Activated CD8-positive, alpha-beta T cell treated with anti-CD3 and anti-CD28 coated beads for 36 hours (primary cell): ENCODE measurements around the gene MAIP1. TPM values are rescaled to one million over a fixed set of nuclear protein-coding genes. Genes with fewer than 3 reads are reported as not detected.
A peak's percentile ranks its signal among the peaks of the same experiment; 100 is the strongest.

Experiments used
- ATAC-seq: fragments of 200-7000 bp; cut with Tn5 transposase; one replicate; pipeline ENCODE4 v1.10.0; 2021; ENCODE audit warnings: mild to moderate bottlenecking, moderate library complexity
- CTCF ChIA-PET: fragments of 350-600 bp; sonication (Branson Sonifier 250); formaldehyde crosslinking; loops from one replicate; lab custom pipeline; 2021; ENCODE audit warnings: antibody characterized with exemption; lab: Charles Lee
- POLR2A ChIA-PET: fragments of 350-600 bp; sonication (Branson Sonifier 250); formaldehyde crosslinking; loops from one replicate; lab custom pipeline; 2021; ENCODE audit warnings: antibody characterized with exemption; lab: Charles Lee
- DNase-seq: peaks from one replicate; pipeline ENCODE4 v3.0.0-alpha.2; 2020
- H3K27ac Mint-ChIP-seq: one replicate; pipeline ENCODE4 v1.8.0; 2021; ENCODE audit warnings: mild to moderate bottlenecking, mixed read lengths
- H3K27me3 Mint-ChIP-seq: one replicate; pipeline ENCODE4 v1.8.0; 2021; ENCODE audit warnings: mixed read lengths
- H3K36me3 Mint-ChIP-seq: one replicate; pipeline ENCODE4 v1.8.0; 2021; ENCODE audit warnings: low read depth, mixed read lengths
- H3K4me1 Mint-ChIP-seq: one replicate; pipeline ENCODE4 v1.8.0; 2021; ENCODE audit warnings: low read depth, mixed read lengths
- H3K4me3 Mint-ChIP-seq: one replicate; pipeline ENCODE4 v1.8.0; 2021; ENCODE audit warnings: mild to moderate bottlenecking, moderate library complexity, mixed read lengths
- H3K9me3 Mint-ChIP-seq: one replicate; pipeline ENCODE4 v1.8.0; 2021; ENCODE audit warnings: mixed read lengths
- intact Hi-C: fragments of 100-400 bp; cut with micrococcal nuclease; formaldehyde crosslinking; loops from one replicate; pipeline ENCODE4 v1.10.0; 2022
- total RNA-seq, 2 experiments: library from RNA; stranded (reverse); gene quantifications; one replicate each; pipeline ENCODE4 v1.2.3, GENCODE V29; 2021
- TF ChIP-seq, protein P1 (sequence below): fragments of 200-600 bp; IDR thresholded peaks from one replicate; pipeline ENCODE4 v1.8.0; 2022; ENCODE audit warnings: antibody characterized with exemption, mild to moderate bottlenecking

MAIP1 gene
- total RNA-seq, 2 experiments from 2014 or later: 31.9 to 32.3 TPM

DNA sequence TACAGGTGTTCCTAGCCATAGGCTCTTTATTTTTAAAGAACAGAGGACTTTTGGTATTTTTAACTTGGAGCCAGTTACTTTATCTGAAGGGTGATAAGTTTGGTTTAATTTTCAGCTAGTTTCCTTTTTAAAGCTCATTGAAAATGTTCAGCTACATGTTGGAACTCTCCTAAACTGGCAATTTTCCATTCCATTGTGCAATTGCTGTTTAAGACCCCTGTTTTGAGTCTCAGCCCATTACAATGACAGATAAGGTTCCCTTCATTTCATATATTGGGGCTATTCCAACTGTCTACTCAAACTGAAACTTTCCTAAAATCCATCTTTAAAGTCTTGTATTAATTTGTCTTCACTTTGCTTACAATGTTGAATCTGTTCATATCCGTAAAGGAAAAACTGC, 11.6 kb downstream of the MAIP1 start:
- Mint-ChIP-seq H3K4me1 (peaks cover 6% of the 10 kb centered on the region), H3K27me3 (no peaks in the 10 kb centered on the region), H3K4me3 (no peak overlapping the region), H3K36me3 (peaks cover 17% of the 10 kb centered on the region), H3K27ac (no peak overlapping the region), H3K9me3 (no peaks in the 10 kb centered on the region)
- POLR2A ChIA-PET: interaction anchor here (1.5 kb wide), 1 partner anchor 12 kb away, joined by 6 read pairs; the partner anchor contains the start of genes MAIP1 and TYW5
- CTCF ChIA-PET: interaction anchor here (1.2 to 1.4 kb wide), 2 partner anchors 13 to 19 kb away, joined by 3 read pairs; no protein-coding TSS in a partner anchor
- intact Hi-C loops: no loop called here
- DNase-seq: no peak
- TF ChIP-seq, protein P1, sequence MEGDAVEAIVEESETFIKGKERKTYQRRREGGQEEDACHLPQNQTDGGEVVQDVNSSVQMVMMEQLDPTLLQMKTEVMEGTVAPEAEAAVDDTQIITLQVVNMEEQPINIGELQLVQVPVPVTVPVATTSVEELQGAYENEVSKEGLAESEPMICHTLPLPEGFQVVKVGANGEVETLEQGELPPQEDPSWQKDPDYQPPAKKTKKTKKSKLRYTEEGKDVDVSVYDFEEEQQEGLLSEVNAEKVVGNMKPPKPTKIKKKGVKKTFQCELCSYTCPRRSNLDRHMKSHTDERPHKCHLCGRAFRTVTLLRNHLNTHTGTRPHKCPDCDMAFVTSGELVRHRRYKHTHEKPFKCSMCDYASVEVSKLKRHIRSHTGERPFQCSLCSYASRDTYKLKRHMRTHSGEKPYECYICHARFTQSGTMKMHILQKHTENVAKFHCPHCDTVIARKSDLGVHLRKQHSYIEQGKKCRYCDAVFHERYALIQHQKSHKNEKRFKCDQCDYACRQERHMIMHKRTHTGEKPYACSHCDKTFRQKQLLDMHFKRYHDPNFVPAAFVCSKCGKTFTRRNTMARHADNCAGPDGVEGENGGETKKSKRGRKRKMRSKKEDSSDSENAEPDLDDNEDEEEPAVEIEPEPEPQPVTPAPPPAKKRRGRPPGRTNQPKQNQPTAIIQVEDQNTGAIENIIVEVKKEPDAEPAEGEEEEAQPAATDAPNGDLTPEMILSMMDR: no peak
- ATAC-seq: no peak

DNA sequence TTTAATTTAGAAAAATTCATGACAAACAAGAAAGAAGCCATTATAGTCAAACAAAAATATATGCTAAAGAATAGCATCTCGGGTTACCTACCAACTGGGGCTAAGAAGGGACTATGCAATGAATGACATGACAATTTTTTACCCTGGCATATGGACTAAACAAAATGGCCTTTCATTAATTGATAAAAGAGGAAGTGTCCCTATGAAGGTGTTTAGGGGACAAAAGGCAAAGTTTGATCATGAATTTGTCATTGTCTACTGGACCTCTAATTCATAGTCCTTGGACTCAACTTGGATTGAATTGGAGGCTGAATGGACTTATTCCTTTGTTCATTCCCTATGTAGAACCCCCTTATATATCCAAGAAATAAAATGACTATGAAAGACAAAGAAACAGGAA, 12.7 kb downstream of the MAIP1 start:
- TF ChIP-seq, protein P1: no peak
- Mint-ChIP-seq H3K4me3 (no peak overlapping the region), H3K36me3 (peaks cover 12% of the 10 kb centered on the region), H3K27me3 (no peaks in the 10 kb centered on the region), H3K27ac (no peak overlapping the region), H3K4me1 (no peaks in the 10 kb centered on the region), H3K9me3 (no peaks in the 10 kb centered on the region)
- ChIA-PET CTCF (interaction anchor here (1.2 to 1.8 kb wide), 2 partner anchors 12 to 18 kb away, joined by 3 to 8 read pairs; no protein-coding TSS in a partner anchor), POLR2A (interaction anchor here (1.5 kb wide), 1 partner anchor 14 kb away, joined by 6 read pairs; the partner anchor contains the start of genes MAIP1 and TYW5)
- intact Hi-C loops: no loop called here
- DNase-seq: no peak
- no peak for ATAC-seq

DNA sequence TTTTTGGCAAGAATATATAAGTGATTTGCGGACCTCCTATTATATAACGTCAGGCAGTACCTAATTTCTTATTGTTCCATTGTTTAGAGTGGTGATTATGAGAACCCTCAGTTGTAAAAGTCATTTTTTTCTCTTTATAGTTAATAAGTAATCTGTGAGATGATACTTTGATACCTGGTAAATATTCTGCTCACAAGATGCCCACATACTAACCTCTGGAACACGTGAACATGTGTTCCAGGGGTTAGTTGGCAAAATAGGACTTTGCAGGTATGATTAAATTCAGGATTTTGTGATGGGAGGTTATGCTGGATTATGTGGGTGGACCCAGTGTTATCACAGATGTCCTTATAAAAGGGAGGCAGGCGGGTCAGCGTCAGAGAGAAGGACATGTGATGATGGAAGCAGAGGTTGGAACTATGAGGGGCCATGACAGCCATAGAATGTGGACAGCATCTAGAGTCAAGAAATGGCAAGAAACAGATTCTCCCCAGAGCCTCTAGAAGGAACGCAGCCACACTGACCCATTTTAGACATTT, 16.8 kb downstream of the MAIP1 start:
- no peak overlapping the region for H3K27ac Mint-ChIP-seq
- H3K27me3 Mint-ChIP-seq: no peaks in the 10 kb centered on the region
- peaks cover 1% of the 10 kb centered on the region for H3K36me3 Mint-ChIP-seq
- ChIA-PET POLR2A (no interaction called here), CTCF (interaction anchor here (0.8 to 2.4 kb wide), 3 partner anchors 8 to 509 kb away, joined by 3 to 6 read pairs (median 3); no protein-coding TSS in a partner anchor)
- ATAC-seq (no peak), DNase-seq (no peak)
- no peaks in the 10 kb centered on the region for H3K9me3 Mint-ChIP-seq
- H3K4me3 Mint-ChIP-seq: no peak overlapping the region
- H3K4me1 Mint-ChIP-seq: no peaks in the 10 kb centered on the region
- TF ChIP-seq, protein P1: no peak
- intact Hi-C loops: no loop called here

DNA sequence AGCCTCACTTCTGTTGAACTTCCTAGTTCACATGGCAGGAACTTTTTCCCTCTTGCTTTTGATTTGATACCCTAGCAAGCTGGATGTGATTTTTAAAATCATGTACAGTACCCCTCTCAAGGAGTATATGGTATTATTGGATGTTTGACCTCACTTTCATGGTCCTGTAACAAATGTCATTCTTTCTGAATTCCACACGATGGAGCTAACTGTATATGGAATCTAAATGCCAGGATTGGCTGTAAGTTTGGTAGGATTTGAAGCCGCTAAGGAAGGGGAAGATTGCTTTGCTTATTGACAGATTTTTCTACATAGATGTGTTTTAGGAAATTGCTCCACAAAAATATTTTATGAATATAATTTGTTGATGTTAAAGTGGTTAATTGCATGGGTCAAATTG, 18.3 kb downstream of the MAIP1 start:
- Mint-ChIP-seq H3K9me3 (no peaks in the 10 kb centered on the region), H3K4me1 (peaks cover 12% of the 10 kb centered on the region), H3K36me3 (peaks cover 1% of the 10 kb centered on the region), H3K4me3 (no peak overlapping the region), H3K27ac (no peak overlapping the region), H3K27me3 (no peaks in the 10 kb centered on the region)
- ATAC-seq (no peak), DNase-seq (no peak)
- intact Hi-C loops: no loop called here
- CTCF ChIA-PET: interaction anchor here (0.7 to 1.4 kb wide), 3 partner anchors 12 to 737 kb away, joined by 3 to 5 read pairs (median 3); no protein-coding TSS in a partner anchor
- TF ChIP-seq, protein P1: peak; percentile 38
- POLR2A ChIA-PET: no interaction called here

GRCh38 chr2:199975273-199975895, 20.0 kb downstream of the MAIP1 start:
- Mint-ChIP-seq H3K9me3 (no peaks in the 10 kb centered on the region), H3K4me1 (peaks cover 18% of the 10 kb centered on the region), H3K27me3 (no peaks in the 10 kb centered on the region), H3K36me3 (peaks cover 1% of the 10 kb centered on the region), H3K4me3 (no peak overlapping the region), H3K27ac (no peak overlapping the region)
- intact Hi-C loops: no loop called here
- CTCF ChIA-PET: interaction anchor here (1.1 to 1.7 kb wide), 4 partner anchors 10 to 511 kb away, joined by 3 to 8 read pairs (median 4); no protein-coding TSS in a partner anchor
- DNase-seq (no peak), ATAC-seq (no peak)
- POLR2A ChIA-PET: interaction anchor here (1.1 kb wide), 1 partner anchor 21 kb away, joined by 4 read pairs; no protein-coding TSS in a partner anchor
- TF ChIP-seq, protein P1: no peak
